PC-9 (cell line): ENCODE data around the gene AUTS2.

Experiments used
- EZH2 ChIP-seq: fragments of 200-600 bp; sonication (generic); IDR thresholded peaks from 2 replicates; pipeline ENCODE4 v1.8.0; 2017; ENCODE audit warnings: antibody characterized with exemption, low read depth
- TF ChIP-seq, protein P1 (sequence below): fragments of 200-600 bp; sonication (generic); conservative IDR thresholded peaks from 2 replicates; pipeline ENCODE4 v1.6.1; 2017; ENCODE audit warnings: mixed run types, antibody characterized with exemption, mild to moderate bottlenecking, moderate library complexity

DNA sequence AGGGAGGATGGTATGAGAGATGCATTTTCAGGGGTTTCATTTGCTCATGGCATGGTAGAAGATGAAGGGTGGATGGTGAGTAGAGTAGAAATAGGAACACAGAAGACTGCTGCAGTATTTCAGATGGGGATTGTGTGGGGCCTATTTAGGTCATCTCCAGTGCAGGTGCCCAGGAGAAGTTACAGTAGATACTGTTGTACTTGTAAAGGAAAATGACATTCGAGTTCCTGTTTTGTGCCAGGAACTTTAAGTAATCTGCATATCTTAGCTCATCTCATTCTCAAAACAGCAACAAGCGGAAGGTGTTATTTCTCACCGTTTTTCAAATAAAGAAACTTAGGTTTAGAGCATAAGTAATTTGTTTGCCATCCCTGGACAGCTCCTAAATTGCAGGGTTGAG is 156.2 kb downstream of the AUTS2 start:
- TF ChIP-seq, protein P1, sequence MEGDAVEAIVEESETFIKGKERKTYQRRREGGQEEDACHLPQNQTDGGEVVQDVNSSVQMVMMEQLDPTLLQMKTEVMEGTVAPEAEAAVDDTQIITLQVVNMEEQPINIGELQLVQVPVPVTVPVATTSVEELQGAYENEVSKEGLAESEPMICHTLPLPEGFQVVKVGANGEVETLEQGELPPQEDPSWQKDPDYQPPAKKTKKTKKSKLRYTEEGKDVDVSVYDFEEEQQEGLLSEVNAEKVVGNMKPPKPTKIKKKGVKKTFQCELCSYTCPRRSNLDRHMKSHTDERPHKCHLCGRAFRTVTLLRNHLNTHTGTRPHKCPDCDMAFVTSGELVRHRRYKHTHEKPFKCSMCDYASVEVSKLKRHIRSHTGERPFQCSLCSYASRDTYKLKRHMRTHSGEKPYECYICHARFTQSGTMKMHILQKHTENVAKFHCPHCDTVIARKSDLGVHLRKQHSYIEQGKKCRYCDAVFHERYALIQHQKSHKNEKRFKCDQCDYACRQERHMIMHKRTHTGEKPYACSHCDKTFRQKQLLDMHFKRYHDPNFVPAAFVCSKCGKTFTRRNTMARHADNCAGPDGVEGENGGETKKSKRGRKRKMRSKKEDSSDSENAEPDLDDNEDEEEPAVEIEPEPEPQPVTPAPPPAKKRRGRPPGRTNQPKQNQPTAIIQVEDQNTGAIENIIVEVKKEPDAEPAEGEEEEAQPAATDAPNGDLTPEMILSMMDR = no peak
- TF ChIP-seq EZH2 = no peak
